Measurements from ENCODE around the gene GBP1. TPM values are rescaled to one million over a fixed set of nuclear protein-coding genes. Genes with fewer than 3 reads are reported as not detected.

Gene GBP1
- total and polyA plus RNA-seq, 10 of the 15 experiments (the other 5 are each of a cell fraction or from before 2014, with no cell fraction given), result 1.5 to 8.7 (median 5.0) TPM

DNA sequence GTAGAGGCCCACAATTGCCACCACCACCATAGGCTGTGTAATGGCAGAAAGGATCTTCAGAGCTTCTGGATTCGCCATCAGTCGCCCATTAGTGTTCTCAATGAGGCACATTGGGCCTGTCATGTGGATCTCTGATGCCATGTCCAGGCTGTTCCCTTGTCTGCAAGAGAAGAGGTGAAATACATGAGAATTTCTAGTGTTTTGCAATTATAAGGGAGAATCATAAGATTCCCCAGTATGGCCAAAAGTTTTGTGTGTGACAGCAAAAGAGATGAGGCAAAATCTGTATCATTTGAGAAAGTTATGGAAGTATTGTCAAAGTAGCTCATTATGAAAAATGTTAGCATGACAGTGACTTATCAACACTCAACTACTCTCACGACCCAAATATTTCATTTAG is 1.9 kb downstream of the GBP1 start:
- ChIA-PET RAD21 (ENCODE audit: unreplicated experiment) (interaction anchor here (1.0 kb wide), 1 partner anchor 135 kb away, joined by 3 read pairs; the partner anchor contains the start of gene GBP4), SMC1A (ENCODE audit: uncharacterized antibody, unreplicated experiment) (no interaction called here), POLR2A (no interaction called here), CTCF (interaction anchor here (1.0 to 1.1 kb wide), 2 partner anchors 23 to 79 kb away, joined by 3 to 6 read pairs; no protein-coding TSS in a partner anchor)
- BruUV-seq (replicated peaks), result no TSS peak
- in situ Hi-C loops (cut with MboI), result no loop called here
- Histone ChIP-seq H3K36me3 (ENCODE audit: control insufficient read depth in 2 of 2, insufficient read depth in 2 of 2, low read length in 1 of 2) (peaks cover 1 to 8% of the 10 kb centered on the region in 2 experiments; a peak in 3 of 4 replicates), H4K20me1 (ENCODE audit: control insufficient read depth, insufficient read depth) (no peaks in the 10 kb centered on the region; the same call in 1 of the 2 replicates), H3K79me2 (ENCODE audit: control insufficient read depth, insufficient read depth, low read length) (peaks cover 9% of the 10 kb centered on the region), H3K27me3 (replicated peaks in 1 of 2; ENCODE audit: control insufficient read depth in 2 of 2, insufficient read depth in 2 of 2, low read length in 1 of 2) (no peaks in the 10 kb centered on the region), H3K4me3 (no peak overlapping the region), H3K27ac (ENCODE audit: control insufficient read depth, insufficient read depth) (no peak overlapping the region), H2AFZ (ENCODE audit: control insufficient read depth, low read depth, low read length) (no peak overlapping the region), H3K9ac (ENCODE audit: control insufficient read depth, insufficient read depth, low read length) (no peak overlapping the region), H3K9me3 (replicated peaks; ENCODE audit: control insufficient read depth, insufficient read depth, low read length) (no peaks in the 10 kb centered on the region), H3K4me1 (ENCODE audit: control insufficient read depth, insufficient read depth, low read length) (no peaks in the 10 kb centered on the region), H3K4me2 (ENCODE audit: control insufficient read depth, insufficient read depth) (peak overlapping the region; percentile 35; the same call in 1 of the 2 replicates)
- ATAC-seq (no peak), DNase-seq (ENCODE audit: low read depth, low spot score) (no peak), FAIRE-seq (no peak)
- WGBS (ENCODE audit: insufficient coverage, insufficient replicate concordance, low lambda C conversion rate, missing lambda C conversion rate), result 89% methylated on average over 3 of the region's 3 CpGs
- intact Hi-C loops (cut with micrococcal nuclease; ENCODE audit: unreplicated experiment), result loop anchor here (5.0 kb wide), 1 partner anchor 134 kb away; the partner anchor contains the start of gene GBP4
- TF ChIP-seq TARDBP (IDR thresholded peaks at IDR 0.05; ENCODE audit: borderline replicate concordance) (no peak), CEBPZ (IDR thresholded peaks at IDR 0.05; ENCODE audit: low read depth, low read length) (no peak), ZBED1 (IDR thresholded peaks at IDR 0.05; ENCODE audit: borderline replicate concordance) (no peak), MYC (IDR thresholded peaks at IDR 0.05; ENCODE audit: insufficient read depth, insufficient read length, insufficient replicate concordance, low read length, severe bottlenecking) (no peak), PBX3 (IDR thresholded peaks at IDR 0.05; ENCODE audit: insufficient replicate concordance, low read depth, low read length) (no peak), YBX1 (IDR thresholded peaks at IDR 0.05) (no peak), YY1 (IDR thresholded peaks at IDR 0.05; ENCODE audit: low read depth, low read length) (no peak), CREB1 (IDR thresholded peaks at IDR 0.05; ENCODE audit: low read depth) (no peak), ZNF592 (IDR thresholded peaks at IDR 0.05) (no peak), MAX (IDR thresholded peaks at IDR 0.05; ENCODE audit: low read depth, low read length) (no peak), ZNF24 (IDR thresholded peaks at IDR 0.05) (no peak), NKRF (conservative IDR thresholded peaks at IDR 0.05) (no peak), STAT3 (IDR thresholded peaks at IDR 0.05; ENCODE audit: low read depth, low read length) (no peak), TBL1XR1 (IDR thresholded peaks at IDR 0.05; ENCODE audit: low read depth, low read length) (no peak)
